Keratinocyte (primary cell): ENCODE results near the gene TMEM208. TPM values are rescaled to one million over a fixed set of nuclear protein-coding genes. Genes with fewer than 3 reads are reported as not detected.

Experiments used
- DNase-seq: peaks from one replicate; pipeline ENCODE4 v3.0.0-alpha.2; 2011; ENCODE audit warnings: low read depth, missing footprints, low spot score
- FAIRE-seq: peaks from 2 replicates; lab custom pipeline; 2011; peaks lifted over from hg19 to GRCh38; lab: Jason Lieb, UNC
- H2AFZ ChIP-seq: 2 replicates; pipeline ENCODE4 v1.6.0; 2012; ENCODE audit warnings: low read length, control low read depth, inconsistent platforms; ENCODE audit not compliant: control insufficient read depth
- H3K27ac ChIP-seq: 2 replicates; pipeline ENCODE4 v1.5.1; 2011; ENCODE audit warnings: low read length; ENCODE audit not compliant: control insufficient read depth, insufficient read depth
- H3K27me3 ChIP-seq: 3 replicates; pipeline ENCODE4 v1.6.0; 2011; ENCODE audit warnings: low read length; ENCODE audit not compliant: control insufficient read depth, insufficient read depth; ENCODE audit errors: extremely low read depth
- H3K36me3 ChIP-seq, 2 experiments: 2 replicates in 1 of 2; 3 replicates in 1 of 2; pipeline ENCODE4 v1.5.1; 2011; ENCODE audit warnings: low read length in 2 of 2, mild to moderate bottlenecking in 1 of 2; ENCODE audit not compliant: control insufficient read depth in 2 of 2, insufficient read depth in 2 of 2; ENCODE audit errors: extremely low read depth in 1 of 2
- H3K4me1 ChIP-seq: 3 replicates; pipeline ENCODE4 v1.5.1; 2011; ENCODE audit warnings: low read length; ENCODE audit not compliant: control insufficient read depth, insufficient read depth; ENCODE audit errors: extremely low read depth
- H3K4me2 ChIP-seq: 3 replicates; pipeline ENCODE4 v1.6.0; 2011; ENCODE audit warnings: low read depth, low read length; ENCODE audit not compliant: control insufficient read depth, insufficient read depth; ENCODE audit errors: extremely low read depth
- H3K4me3 ChIP-seq, 3 experiments: fragments of 200-600 bp in 1 of 3; sonication (generic) in 1 of 3; 2 replicates in 2 of 3; 3 replicates in 1 of 3; pipeline ENCODE4 v1.5.1; 2011 to 2016; ENCODE audit warnings: low read length in 3 of 3, mild to moderate bottlenecking in 3 of 3, control low read depth in 2 of 3, inconsistent platforms in 1 of 3, low read depth in 1 of 3, mixed read lengths in 1 of 3, mixed run types in 1 of 3, moderate library complexity in 1 of 3; ENCODE audit not compliant: control insufficient read depth in 2 of 3, insufficient read depth in 2 of 3; ENCODE audit errors: extremely low read depth in 1 of 3
- H3K79me2 ChIP-seq: 2 replicates; pipeline ENCODE4 v1.6.0; 2012; ENCODE audit warnings: low read length; ENCODE audit not compliant: control insufficient read depth, insufficient read depth
- H3K9ac ChIP-seq: 3 replicates; pipeline ENCODE4 v1.6.0; 2011; ENCODE audit warnings: low read length; ENCODE audit not compliant: control insufficient read depth, insufficient read depth; ENCODE audit errors: extremely low read depth
- H3K9me1 ChIP-seq: 3 replicates; pipeline ENCODE4 v1.6.0; 2011; ENCODE audit warnings: low read length; ENCODE audit not compliant: control insufficient read depth, insufficient read depth; ENCODE audit errors: extremely low read depth
- H3K9me3 ChIP-seq: 2 replicates; pipeline ENCODE4 v1.5.1; 2012; ENCODE audit warnings: low read depth, low read length; ENCODE audit not compliant: control insufficient read depth
- H4K20me1 ChIP-seq: 3 replicates; pipeline ENCODE4 v1.6.0; 2011; ENCODE audit warnings: low read length; ENCODE audit not compliant: control insufficient read depth, insufficient read depth; ENCODE audit errors: extremely low read depth
- CTCF ChIP-seq, 3 experiments: IDR thresholded peaks in 1 of 3; conservative IDR thresholded peaks in 1 of 3; optimal IDR thresholded peaks in 1 of 3; 2 replicates in 2 of 3; 3 replicates in 1 of 3; pipeline versions ENCODE3 to v1.5.1; 2011; ENCODE audit warnings: low read length in 3 of 3, mild to moderate bottlenecking in 3 of 3, moderate library complexity in 2 of 3, control low read depth in 1 of 3, inconsistent platforms in 1 of 3; ENCODE audit not compliant: insufficient read depth in 2 of 3; ENCODE audit errors: extremely low read depth in 1 of 3
- EZH2 ChIP-seq: IDR thresholded peaks from one replicate; pipeline ENCODE4 v1.6.1; 2012; ENCODE audit warnings: inconsistent platforms, mild to moderate bottlenecking, low read length, moderate library complexity
- dilution Hi-C: fragments of 300-500 bp; cut with MboI; formaldehyde crosslinking; loops from one replicate; pipeline ENCODE4 v1.7.0; 2020; ENCODE audit warnings: low sequenced_read_pairs; ENCODE audit not compliant: extremely low pct_ligation_motif_present
- polyA plus RNA-seq, 5 experiments: library from polyadenylated mRNA; depleted of rRNA in 3 of 5; stranded (reverse) in 3 of 5; stranded (forward) in 1 of 5; unstranded in 1 of 5; fragments of >200 nt; gene quantifications; 1 replicate in 1 of 5; 2 replicates in 3 of 5; 3 replicates in 1 of 5; pipeline versions ENCODE4 v1.2.1 to v1.2.3, GENCODE V29; 2011 to 2012; ENCODE audit warnings: missing spikeins in 2 of 5, low read depth in 1 of 5, low replicate concordance in 1 of 5

The TMEM208 gene
- polyA plus RNA-seq, 1 donor (not counting 4 experiments of a cell fraction or from before 2014, with no cell fraction given), result 44.9 TPM

DNA sequence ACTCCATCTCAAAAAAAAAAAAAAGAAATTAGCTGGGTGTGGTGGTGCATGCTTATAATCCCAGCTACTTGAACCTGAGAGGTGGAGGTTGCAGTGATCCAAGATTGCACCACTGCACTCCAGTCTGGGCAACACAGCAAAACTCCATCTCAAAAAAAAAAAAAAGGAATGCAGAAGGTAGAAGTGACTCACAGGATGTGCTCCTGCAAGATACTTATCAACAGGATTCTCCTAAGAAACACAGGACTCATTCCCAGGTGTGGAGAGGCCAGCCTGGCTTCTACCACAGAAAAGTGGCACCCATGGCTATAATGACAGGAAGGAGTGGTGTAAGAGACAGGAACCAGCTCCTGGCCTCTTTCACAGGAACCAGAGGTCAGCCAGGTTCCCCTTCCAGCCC, 14.2 kb upstream of the TMEM208 start:
- Histone ChIP-seq H3K79me2 (no peaks in the 10 kb centered on the region), H3K9me3 (no peaks in the 10 kb centered on the region), H3K9me1 (no peaks in the 10 kb centered on the region), H3K36me3 (no peaks in the 10 kb centered on the region), H3K4me1 (peaks cover 25% of the 10 kb centered on the region), H3K4me3 (peak overlapping the region in 2 of 3 experiments; percentile 8 to 29), H3K9ac (peak overlapping the region; percentile 39), H2AFZ (peak overlapping the region; percentile 47), H4K20me1 (no peaks in the 10 kb centered on the region), H3K27ac (peak overlapping the region; percentile 67), H3K4me2 (peak overlapping the region; percentile 71), H3K27me3 (no peaks in the 10 kb centered on the region)
- FAIRE-seq (peak; percentile 93), DNase-seq (peak; percentile 60)
- dilution Hi-C loops, result no loop called here
- no peak for TF ChIP-seq EZH2
- no peak for TF ChIP-seq CTCF (optimal IDR thresholded peaks at IDR 0.05 in 1 of 3, IDR thresholded peaks at IDR 0.05 in 1 of 3, conservative IDR thresholded peaks at IDR 0.05 in 1 of 3; ENCODE audit: extremely low read depth in 1 of 3, insufficient read depth in 2 of 3, low read length in 3 of 3)

DNA sequence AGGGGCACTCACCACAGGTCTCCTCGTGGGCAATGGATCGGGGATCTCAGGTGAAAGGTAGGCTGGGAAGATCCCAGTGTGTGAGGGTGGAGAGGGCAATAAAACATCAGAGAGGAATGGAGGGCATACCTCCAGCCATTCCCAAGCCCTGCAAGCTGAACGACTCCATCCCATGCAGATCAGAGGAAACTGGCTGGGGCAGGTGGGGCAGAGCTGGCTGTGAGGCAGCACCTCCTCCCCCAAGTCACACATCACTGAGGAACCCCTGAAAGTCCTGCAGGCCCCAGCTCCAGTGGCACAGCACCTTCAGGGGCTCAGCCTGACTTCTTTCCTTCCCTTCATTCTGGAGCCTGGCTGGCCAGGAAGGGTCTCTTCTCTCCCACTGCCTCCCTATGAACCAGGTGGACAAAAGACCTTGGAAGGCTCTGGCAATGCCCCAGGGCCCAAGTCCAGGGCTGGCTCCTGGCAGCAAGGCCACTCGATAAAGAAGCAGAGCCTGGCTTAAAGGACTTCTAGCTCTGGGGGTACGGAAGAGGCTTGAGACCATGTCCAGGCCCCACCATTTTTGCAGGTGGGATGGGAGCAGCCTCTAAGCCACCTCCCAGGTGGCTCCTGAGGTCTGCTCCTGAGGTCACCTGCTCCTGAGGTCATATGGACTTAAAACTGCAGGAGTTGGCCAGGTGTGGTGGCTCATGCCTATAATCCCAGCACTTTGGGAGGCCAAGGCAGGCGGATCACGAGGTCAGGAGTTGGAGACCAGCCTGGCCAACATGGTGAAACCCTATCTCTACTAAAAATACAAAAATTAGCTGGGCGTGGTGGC, 13.5 kb upstream of the TMEM208 start:
- TF ChIP-seq EZH2 (no peak), CTCF (optimal IDR thresholded peaks at IDR 0.05 in 1 of 3, IDR thresholded peaks at IDR 0.05 in 1 of 3, conservative IDR thresholded peaks at IDR 0.05 in 1 of 3; ENCODE audit: extremely low read depth in 1 of 3, insufficient read depth in 2 of 3, low read length in 3 of 3) (no peak)
- Histone ChIP-seq H3K36me3 (no peaks in the 10 kb centered on the region), H3K27me3 (no peaks in the 10 kb centered on the region), H3K9me3 (no peaks in the 10 kb centered on the region), H3K4me2 (peak overlapping the region; percentile 71), H3K4me1 (peaks cover 19% of the 10 kb centered on the region), H3K9ac (peak overlapping the region; percentile 39), H2AFZ (peak overlapping the region; percentile 47), H3K4me3 (peak overlapping the region in 2 of 3 experiments; percentile 8 to 29), H3K79me2 (no peaks in the 10 kb centered on the region), H3K9me1 (no peaks in the 10 kb centered on the region), H3K27ac (peak overlapping the region; percentile 67), H4K20me1 (no peaks in the 10 kb centered on the region)
- dilution Hi-C loops, result no loop called here
- no peak for DNase-seq
- no peak for FAIRE-seq
